ENCODE measurements around the gene TMEM238L. TPM values are rescaled to one million over a fixed set of nuclear protein-coding genes. Genes with fewer than 3 reads are reported as not detected.

The TMEM238L gene
- total and polyA plus RNA-seq, 9 of the 15 experiments (the other 6 are each of a cell fraction or from before 2014, with no cell fraction given) = not detected

DNA sequence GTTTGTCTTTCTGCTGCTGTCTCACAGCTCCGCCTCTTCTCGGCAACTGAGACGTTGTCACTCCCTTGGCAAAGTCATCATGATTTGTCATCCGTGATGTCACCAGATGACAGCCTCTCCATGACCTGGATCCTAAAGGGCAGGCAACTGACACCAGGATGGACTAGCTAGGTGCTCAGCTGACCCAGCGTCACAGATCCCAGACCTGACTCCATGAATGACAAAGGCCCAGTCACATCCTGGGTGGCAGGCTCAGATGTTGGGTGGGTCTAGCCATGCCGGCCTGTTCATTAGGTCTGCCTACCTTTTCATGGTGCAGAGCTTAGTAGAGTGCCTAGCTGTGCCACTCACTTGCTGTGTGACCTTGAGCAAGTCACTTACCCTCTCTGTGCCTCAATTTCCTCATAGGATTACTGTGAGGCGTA is 3.8 kb upstream of the TMEM238L start (continued):
- TF ChIP-seq JUND (IDR thresholded peaks at IDR 0.05; ENCODE audit: borderline replicate concordance, low read depth, low read length) = 0 out of 2 replicates have a peak, but pooled peaks have one; percentile 26
- no peak; the same call in 2 of the 3 replicates for TF ChIP-seq JUND (tag; IDR thresholded peaks at IDR 0.05; ENCODE audit: borderline replicate concordance, low read depth, low read length)
- TF ChIP-seq, protein P1, sequence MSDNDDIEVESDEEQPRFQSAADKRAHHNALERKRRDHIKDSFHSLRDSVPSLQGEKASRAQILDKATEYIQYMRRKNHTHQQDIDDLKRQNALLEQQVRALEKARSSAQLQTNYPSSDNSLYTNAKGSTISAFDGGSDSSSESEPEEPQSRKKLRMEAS (CRISPR knock-in tag; IDR thresholded peaks at IDR 0.05) = no peak
- TF ChIP-seq JUN (IDR thresholded peaks at IDR 0.05; ENCODE audit: borderline replicate concordance, low read depth, low read length) = no peak
- TF ChIP-seq JUN (CRISPR knock-in tag; IDR thresholded peaks at IDR 0.05; ENCODE audit: borderline replicate concordance) = no peak
- TF ChIP-seq, protein P2, sequence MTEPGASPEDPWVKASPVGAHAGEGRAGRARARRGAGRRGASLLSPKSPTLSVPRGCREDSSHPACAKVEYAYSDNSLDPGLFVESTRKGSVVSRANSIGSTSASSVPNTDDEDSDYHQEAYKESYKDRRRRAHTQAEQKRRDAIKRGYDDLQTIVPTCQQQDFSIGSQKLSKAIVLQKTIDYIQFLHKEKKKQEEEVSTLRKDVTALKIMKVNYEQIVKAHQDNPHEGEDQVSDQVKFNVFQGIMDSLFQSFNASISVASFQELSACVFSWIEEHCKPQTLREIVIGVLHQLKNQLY (CRISPR knock-in tag; conservative IDR thresholded peaks at IDR 0.05) = no peak
- TF ChIP-seq ATF1 (CRISPR knock-in tag; IDR thresholded peaks at IDR 0.05) = no peak
- TF ChIP-seq ATF1 (tag; IDR thresholded peaks at IDR 0.05) = peak; percentile 70
- TF ChIP-seq, protein P3, sequence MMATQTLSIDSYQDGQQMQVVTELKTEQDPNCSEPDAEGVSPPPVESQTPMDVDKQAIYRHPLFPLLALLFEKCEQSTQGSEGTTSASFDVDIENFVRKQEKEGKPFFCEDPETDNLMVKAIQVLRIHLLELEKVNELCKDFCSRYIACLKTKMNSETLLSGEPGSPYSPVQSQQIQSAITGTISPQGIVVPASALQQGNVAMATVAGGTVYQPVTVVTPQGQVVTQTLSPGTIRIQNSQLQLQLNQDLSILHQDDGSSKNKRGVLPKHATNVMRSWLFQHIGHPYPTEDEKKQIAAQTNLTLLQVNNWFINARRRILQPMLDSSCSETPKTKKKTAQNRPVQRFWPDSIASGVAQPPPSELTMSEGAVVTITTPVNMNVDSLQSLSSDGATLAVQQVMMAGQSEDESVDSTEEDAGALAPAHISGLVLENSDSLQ (IDR thresholded peaks at IDR 0.05) = peak; percentile 62; the same call in 1 of the 2 replicates
- no peak for TF ChIP-seq RAD51 (IDR thresholded peaks at IDR 0.05; ENCODE audit: borderline replicate concordance, low read depth)
- TF ChIP-seq MED1 (CRISPR knock-in tag; IDR thresholded peaks at IDR 0.05; ENCODE audit: borderline replicate concordance) = no peak
- TF ChIP-seq PCBP1 (IDR thresholded peaks at IDR 0.05; ENCODE audit: low read depth, low read length, poor library complexity, severe bottlenecking) = no peak
- no peak for TF ChIP-seq HMG20B (CRISPR knock-in tag; IDR thresholded peaks at IDR 0.05)
- peak; percentile 65 for TF ChIP-seq CREM (IDR thresholded peaks at IDR 0.05; ENCODE audit: low read depth)
- no peak for TF ChIP-seq OTX1 (CRISPR knock-in tag; IDR thresholded peaks at IDR 0.05)
- TF ChIP-seq, protein P4, sequence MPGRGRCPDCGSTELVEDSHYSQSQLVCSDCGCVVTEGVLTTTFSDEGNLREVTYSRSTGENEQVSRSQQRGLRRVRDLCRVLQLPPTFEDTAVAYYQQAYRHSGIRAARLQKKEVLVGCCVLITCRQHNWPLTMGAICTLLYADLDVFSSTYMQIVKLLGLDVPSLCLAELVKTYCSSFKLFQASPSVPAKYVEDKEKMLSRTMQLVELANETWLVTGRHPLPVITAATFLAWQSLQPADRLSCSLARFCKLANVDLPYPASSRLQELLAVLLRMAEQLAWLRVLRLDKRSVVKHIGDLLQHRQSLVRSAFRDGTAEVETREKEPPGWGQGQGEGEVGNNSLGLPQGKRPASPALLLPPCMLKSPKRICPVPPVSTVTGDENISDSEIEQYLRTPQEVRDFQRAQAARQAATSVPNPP (IDR thresholded peaks at IDR 0.05; ENCODE audit: borderline replicate concordance, insufficient read depth, insufficient read length) = no peak
- TF ChIP-seq CEBPB (tag; IDR thresholded peaks at IDR 0.05) = no peak
- peak; percentile 64 for TF ChIP-seq CREB1 (IDR thresholded peaks at IDR 0.05)
- no peak for TF ChIP-seq CREB1 (CRISPR knock-in tag; IDR thresholded peaks at IDR 0.05)
- TF ChIP-seq FOSL1 (tag; conservative IDR thresholded peaks at IDR 0.05) = 0 out of 2 replicates have a peak, but pooled peaks have one; percentile 37
- no peak for TF ChIP-seq ZBTB17 (CRISPR knock-in tag; IDR thresholded peaks at IDR 0.05)
- TF ChIP-seq ZNF311 (CRISPR knock-in tag; IDR thresholded peaks at IDR 0.05) = no peak
- TF ChIP-seq FOXA1 (IDR thresholded peaks at IDR 0.05; ENCODE audit: borderline replicate concordance) = no peak
- TF ChIP-seq ZFP36 (IDR thresholded peaks at IDR 0.05; ENCODE audit: low read depth, low read length, partially characterized antibody) = peak; percentile 72
- TF ChIP-seq, protein P5, sequence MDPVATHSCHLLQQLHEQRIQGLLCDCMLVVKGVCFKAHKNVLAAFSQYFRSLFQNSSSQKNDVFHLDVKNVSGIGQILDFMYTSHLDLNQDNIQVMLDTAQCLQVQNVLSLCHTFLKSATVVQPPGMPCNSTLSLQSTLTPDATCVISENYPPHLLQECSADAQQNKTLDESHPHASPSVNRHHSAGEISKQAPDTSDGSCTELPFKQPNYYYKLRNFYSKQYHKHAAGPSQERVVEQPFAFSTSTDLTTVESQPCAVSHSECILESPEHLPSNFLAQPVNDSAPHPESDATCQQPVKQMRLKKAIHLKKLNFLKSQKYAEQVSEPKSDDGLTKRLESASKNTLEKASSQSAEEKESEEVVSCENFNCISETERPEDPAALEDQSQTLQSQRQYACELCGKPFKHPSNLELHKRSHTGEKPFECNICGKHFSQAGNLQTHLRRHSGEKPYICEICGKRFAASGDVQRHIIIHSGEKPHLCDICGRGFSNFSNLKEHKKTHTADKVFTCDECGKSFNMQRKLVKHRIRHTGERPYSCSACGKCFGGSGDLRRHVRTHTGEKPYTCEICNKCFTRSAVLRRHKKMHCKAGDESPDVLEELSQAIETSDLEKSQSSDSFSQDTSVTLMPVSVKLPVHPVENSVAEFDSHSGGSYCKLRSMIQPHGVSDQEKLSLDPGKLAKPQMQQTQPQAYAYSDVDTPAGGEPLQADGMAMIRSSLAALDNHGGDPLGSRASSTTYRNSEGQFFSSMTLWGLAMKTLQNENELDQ (CRISPR knock-in tag; IDR thresholded peaks at IDR 0.05; ENCODE audit: borderline replicate concordance) = no peak
- TF ChIP-seq BRD9 (IDR thresholded peaks at IDR 0.05; ENCODE audit: low read depth, partially characterized antibody) = peak; percentile 90

All from K562 (cell line).